Endodermal cell (in vitro differentiated cells): ENCODE data around the gene EARS2. TPM values are rescaled to one million over a fixed set of nuclear protein-coding genes. Genes with fewer than 3 reads are reported as not detected.

Source experiments
- DNase-seq: peaks from one replicate; pipeline ENCODE4 v3.0.0-alpha.2; 2017
- H3K27ac ChIP-seq: 2 replicates; pipeline ENCODE4 v1.5.1; 2013; ENCODE audit warnings: mild to moderate bottlenecking, low read depth, low read length, moderate library complexity
- H3K27me3 ChIP-seq: 2 replicates; pipeline ENCODE4 v1.6.1; 2013; ENCODE audit warnings: mild to moderate bottlenecking, low read length, moderate library complexity; ENCODE audit not compliant: insufficient read depth, control insufficient read depth, poor library complexity, severe bottlenecking
- H3K36me3 ChIP-seq: 2 replicates; pipeline ENCODE4 v1.7.0; 2013; ENCODE audit warnings: mild to moderate bottlenecking, low read length, moderate library complexity; ENCODE audit not compliant: control insufficient read depth, insufficient read depth
- H3K4me1 ChIP-seq: one replicate; pipeline ENCODE4 v1.7.0; 2013; ENCODE audit warnings: low read length; ENCODE audit not compliant: control insufficient read depth, insufficient read depth
- H3K4me3 ChIP-seq: 2 replicates; pipeline ENCODE4 v1.5.1; 2013; ENCODE audit warnings: mild to moderate bottlenecking, low read length, moderate library complexity
- H3K9ac ChIP-seq: 2 replicates; pipeline ENCODE4 v1.6.1; 2013; ENCODE audit warnings: mild to moderate bottlenecking, low read length, moderate library complexity; ENCODE audit not compliant: poor library complexity, severe bottlenecking; ENCODE audit errors: extremely low read depth
- H3K9me3 ChIP-seq: 2 replicates; pipeline ENCODE4 v1.6.1; 2013; ENCODE audit warnings: mild to moderate bottlenecking, low read length, moderate library complexity; ENCODE audit not compliant: control insufficient read depth
- H3K27ac Mint-ChIP-seq: 2 replicates; pipeline ENCODE4 v1.8.0; 2020; ENCODE audit warnings: mixed read lengths
- H3K27me3 Mint-ChIP-seq: 2 replicates; pipeline ENCODE4 v1.8.0; 2021; ENCODE audit warnings: mild to moderate bottlenecking, mixed read lengths; ENCODE audit not compliant: insufficient read depth
- H3K36me3 Mint-ChIP-seq: 2 replicates; pipeline ENCODE4 v1.8.0; 2020; ENCODE audit warnings: low read depth, mixed read lengths
- H3K4me1 Mint-ChIP-seq: 2 replicates; pipeline ENCODE4 v1.8.0; 2020; ENCODE audit warnings: mixed read lengths
- H3K4me3 Mint-ChIP-seq: 2 replicates; pipeline ENCODE4 v1.8.0; 2020; ENCODE audit warnings: mild to moderate bottlenecking, moderate library complexity, mixed read lengths
- H3K9me3 Mint-ChIP-seq: 2 replicates; pipeline ENCODE4 v1.8.0; 2020; ENCODE audit warnings: mild to moderate bottlenecking, mixed read lengths
- CTCF ChIP-seq: fragments of 200-600 bp; sonication (generic); conservative IDR thresholded peaks from 2 replicates; pipeline ENCODE4 v1.5.0; 2021; ENCODE audit warnings: antibody characterized with exemption, mild to moderate bottlenecking
- WGBS, 2 experiments: methylation state at CpG; one replicate each; pipeline versions ENCODE4 v1.1.5 to v1.1.7; 2013; ENCODE audit warnings: missing lambda C conversion rate in 2 of 2, mixed read lengths in 1 of 2; ENCODE audit not compliant: insufficient coverage in 1 of 2, insufficient read length in 1 of 2; 5-methylcytosine and 5-hydroxymethylcytosine counted together
- total RNA-seq, 2 donors: library from RNA; stranded (reverse); fragmentation: NEBNext Ultra II Directional in 1 of 2; extraction: Animal tissue kit (Norgen Biotek cat#: 25700) in 1 of 2; gene quantifications; 2 replicates in 1 of 2; 3 replicates in 1 of 2; pipeline ENCODE4 v1.2.1, GENCODE V29; 2021

Gene EARS2
- total RNA-seq, 2 donors from 2014 or later = 32.0 to 36.1 TPM

DNA sequence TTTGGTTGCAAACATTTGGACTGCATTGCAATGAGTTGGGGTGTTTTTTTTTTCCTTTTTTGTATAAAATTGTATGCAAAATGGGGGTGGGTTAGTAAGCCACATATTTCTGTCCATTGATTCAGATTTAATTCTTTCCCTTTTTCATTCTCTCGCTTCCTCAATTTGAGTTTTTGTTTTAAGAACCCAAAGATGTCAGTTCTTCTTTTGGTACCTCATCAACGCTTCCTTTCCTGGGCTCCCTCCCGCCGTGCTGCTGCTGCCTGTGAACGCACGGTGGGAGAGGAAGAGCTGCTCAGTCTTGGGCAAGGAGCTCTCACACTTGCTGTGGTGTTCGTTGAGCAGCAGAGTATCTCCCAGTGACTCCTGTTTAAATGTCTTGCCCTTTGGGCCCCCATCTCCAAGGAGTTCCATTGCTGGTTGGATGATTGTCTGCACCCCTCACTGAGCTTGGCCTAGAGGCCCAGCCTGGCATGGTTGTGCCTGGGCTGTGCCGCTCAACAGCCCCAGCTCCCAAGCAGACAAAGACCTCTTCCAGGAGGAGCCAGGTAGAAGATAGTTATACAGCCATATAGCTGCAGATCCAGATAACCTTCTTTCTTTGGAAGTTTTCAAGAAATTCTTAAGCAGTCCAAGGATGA is 14.0 kb upstream of the EARS2 start:
- H3K4me1 Mint-ChIP-seq = peaks cover 10% of the 10 kb centered on the region
- Histone ChIP-seq H3K4me1 (peaks cover 4% of the 10 kb centered on the region), H3K27me3 (no peaks in the 10 kb centered on the region), H3K4me3 (no peak overlapping the region), H3K27ac (no peak overlapping the region), H3K9me3 (no peaks in the 10 kb centered on the region), H3K36me3 (peaks cover 86% of the 10 kb centered on the region), H3K9ac (no peak overlapping the region)
- WGBS, 2 experiments = 91 to 96% methylated on average over 6 to 8 of the region's 8 CpGs
- DNase-seq = no peak
- H3K27ac Mint-ChIP-seq = no peak overlapping the region
- H3K27me3 Mint-ChIP-seq = no peaks in the 10 kb centered on the region
- no peak overlapping the region for H3K4me3 Mint-ChIP-seq
- H3K9me3 Mint-ChIP-seq = no peaks in the 10 kb centered on the region
- no peak for TF ChIP-seq CTCF
- peaks cover 74% of the 10 kb centered on the region for H3K36me3 Mint-ChIP-seq

DNA sequence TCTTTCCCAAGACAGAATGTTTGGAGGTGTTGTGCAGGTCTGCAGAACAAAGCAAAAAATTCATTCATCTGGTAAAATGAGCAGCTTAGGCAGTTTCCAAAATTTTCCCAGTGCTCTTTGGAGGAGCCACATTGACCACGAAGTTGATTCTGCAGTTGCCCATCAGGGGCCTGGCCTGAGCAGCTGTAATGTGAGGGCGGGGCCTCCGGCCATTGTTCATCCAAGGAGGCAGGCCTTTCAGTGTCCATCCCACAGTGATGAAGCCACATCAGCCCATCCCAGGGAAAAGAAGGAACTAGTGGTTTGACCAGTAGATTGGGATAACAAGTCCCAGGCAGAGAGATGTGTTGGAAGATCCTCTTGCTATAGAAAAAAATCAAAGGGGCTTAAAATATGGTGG is 10.5 kb upstream of the EARS2 start:
- no peak overlapping the region for H3K4me3 Mint-ChIP-seq
- H3K27me3 Mint-ChIP-seq = no peaks in the 10 kb centered on the region
- no peak overlapping the region for H3K4me3 ChIP-seq
- peaks cover 90% of the 10 kb centered on the region for H3K36me3 ChIP-seq
- H3K4me1 Mint-ChIP-seq = no peaks in the 10 kb centered on the region
- no peaks in the 10 kb centered on the region for H3K4me1 ChIP-seq
- H3K36me3 Mint-ChIP-seq = peaks cover 82% of the 10 kb centered on the region
- TF ChIP-seq CTCF = no peak
- no peak overlapping the region for H3K27ac ChIP-seq
- 95 to 100% methylated on average over 3 of the region's 3 CpGs for WGBS, 2 experiments
- no peaks in the 10 kb centered on the region for H3K27me3 ChIP-seq
- H3K9me3 Mint-ChIP-seq = no peaks in the 10 kb centered on the region
- no peak overlapping the region for H3K9ac ChIP-seq
- no peaks in the 10 kb centered on the region for H3K9me3 ChIP-seq
- H3K27ac Mint-ChIP-seq = no peak overlapping the region
- DNase-seq = no peak

DNA sequence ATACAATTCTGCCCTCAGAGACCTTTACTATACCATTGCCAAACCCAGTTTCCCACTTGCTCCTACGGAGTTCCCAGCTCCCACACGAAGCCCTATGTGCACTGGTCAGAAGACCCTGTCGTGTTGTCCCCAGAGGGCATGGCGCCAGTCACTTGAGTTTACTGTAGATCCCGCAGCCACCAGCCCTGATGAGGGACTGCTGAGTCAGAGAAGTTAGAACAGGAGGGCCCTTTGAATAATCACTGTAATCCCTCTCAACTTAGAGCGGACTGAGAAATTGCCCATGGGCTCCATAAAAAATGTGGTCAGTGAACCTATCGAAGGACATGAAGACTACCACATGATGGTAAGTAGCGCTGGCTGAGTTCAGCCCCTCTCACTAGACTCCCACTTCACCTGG is 9.6 kb upstream of the EARS2 start:
- Histone ChIP-seq H3K4me3 (no peak overlapping the region), H3K27me3 (no peaks in the 10 kb centered on the region), H3K36me3 (peaks cover 91% of the 10 kb centered on the region), H3K9me3 (no peaks in the 10 kb centered on the region), H3K9ac (no peak overlapping the region), H3K4me1 (no peaks in the 10 kb centered on the region), H3K27ac (no peak overlapping the region)
- no peak for DNase-seq
- H3K27me3 Mint-ChIP-seq = no peaks in the 10 kb centered on the region
- no peaks in the 10 kb centered on the region for H3K9me3 Mint-ChIP-seq
- WGBS, 2 experiments = 91 to 95% methylated on average over 6 to 8 of the region's 8 CpGs
- peaks cover 84% of the 10 kb centered on the region for H3K36me3 Mint-ChIP-seq
- peak overlapping the region; percentile 35 for H3K27ac Mint-ChIP-seq
- no peak overlapping the region for H3K4me3 Mint-ChIP-seq
- no peaks in the 10 kb centered on the region for H3K4me1 Mint-ChIP-seq
- TF ChIP-seq CTCF = no peak
